Measurements from ENCODE around the gene RBBP5. TPM values are rescaled to one million over a fixed set of nuclear protein-coding genes. Genes with fewer than 3 reads are reported as not detected.

The RBBP5 gene
- total and polyA plus RNA-seq, 10 donors = 4.2 to 23.4 (median 17.7) TPM

GRCh38 chr1:205072286-205072685 is 49.5 kb downstream of the RBBP5 start:
- H3K27me3 ChIP-seq (replicated peaks in 1 of 7) = no peaks in the 10 kb centered on the region
- DNase-seq = no peak
- 80 to 90% (median 87%) methylated on average over 9 of the region's 9 CpGs for WGBS, 5 donors

GRCh38 chr1:205071801-205072200 is 50.0 kb downstream of the RBBP5 start:
- TF ChIP-seq POLR2AphosphoS5 (IDR thresholded peaks at IDR 0.05) (no peak), CTCF (IDR thresholded peaks at IDR 0.05 in 8 of 11, conservative IDR thresholded peaks at IDR 0.05 in 3 of 11) (no peak), POLR2A (IDR thresholded peaks at IDR 0.05) (no peak)
- Histone ChIP-seq H3K4me1 (no peaks in the 10 kb centered on the region), H3K4me3 (no peak overlapping the region), H3K27me3 (replicated peaks in 1 of 7) (no peaks in the 10 kb centered on the region), H3K27ac (no peak overlapping the region), H3K36me3 (no peaks in the 10 kb centered on the region), H3K9me3 (no peaks in the 10 kb centered on the region)
- intact Hi-C loops (cut with DNase I; ENCODE audit: low total_unique reads) = no loop called here
- WGBS, 5 donors = 83 to 91% (median 86%) methylated on average over 12 of the region's 12 CpGs
- no peak for DNase-seq

More at GRCh38 chr1:205072286-205072685, 49.5 kb downstream of the RBBP5 start:
- Histone ChIP-seq H3K36me3 (no peaks in the 10 kb centered on the region), H3K27ac (no peak overlapping the region), H3K4me1 (no peaks in the 10 kb centered on the region), H3K9me3 (no peaks in the 10 kb centered on the region), H3K4me3 (no peak overlapping the region)
- intact Hi-C loops (cut with DNase I; ENCODE audit: low total_unique reads) = no loop called here
- TF ChIP-seq POLR2A (IDR thresholded peaks at IDR 0.05) (no peak), POLR2AphosphoS5 (IDR thresholded peaks at IDR 0.05) (no peak), CTCF (IDR thresholded peaks at IDR 0.05 in 8 of 11, conservative IDR thresholded peaks at IDR 0.05 in 3 of 11) (no peak)

GRCh38 chr1:205071028-205071409 is 50.8 kb downstream of the RBBP5 start:
- intact Hi-C loops (cut with DNase I; ENCODE audit: low total_unique reads) = no loop called here
- Histone ChIP-seq H3K36me3 (no peaks in the 10 kb centered on the region), H3K4me3 (no peak overlapping the region), H3K4me1 (no peaks in the 10 kb centered on the region), H3K27me3 (replicated peaks in 1 of 7) (no peaks in the 10 kb centered on the region), H3K27ac (no peak overlapping the region), H3K9me3 (no peaks in the 10 kb centered on the region)
- no peak for DNase-seq
- TF ChIP-seq CTCF (IDR thresholded peaks at IDR 0.05 in 8 of 11, conservative IDR thresholded peaks at IDR 0.05 in 3 of 11) (no peak), POLR2A (IDR thresholded peaks at IDR 0.05) (no peak)
- 83 to 95% (median 87%) methylated on average over 2 of the region's 2 CpGs for WGBS, 5 donors

GRCh38 chr1:205069371-205070125 is 52.2 kb downstream of the RBBP5 start:
- Histone ChIP-seq H3K36me3 (no peaks in the 10 kb centered on the region), H3K27me3 (replicated peaks in 1 of 7) (no peaks in the 10 kb centered on the region), H3K4me3 (no peak overlapping the region), H3K27ac (no peak overlapping the region), H3K4me1 (no peaks in the 10 kb centered on the region), H3K9me3 (no peaks in the 10 kb centered on the region)
- WGBS, 5 donors = 78 to 86% (median 80%) methylated on average over 20 to 42 of the region's 42 CpGs
- intact Hi-C loops (cut with DNase I; ENCODE audit: low total_unique reads) = no loop called here
- peak; percentile 45 for DNase-seq
- TF ChIP-seq CTCF (IDR thresholded peaks at IDR 0.05 in 8 of 11, conservative IDR thresholded peaks at IDR 0.05 in 3 of 11) (no peak), POLR2A (IDR thresholded peaks at IDR 0.05) (no peak), POLR2AphosphoS5 (IDR thresholded peaks at IDR 0.05) (no peak)

Data from spleen (tissue), 11 donors.